HepG2 (cell line): ENCODE measurements around the gene SERPINB6. TPM values are rescaled to one million over a fixed set of nuclear protein-coding genes. Genes with fewer than 3 reads are reported as not detected.

Experiments
- ATAC-seq: fragments of 200-7000 bp; cut with Tn5 transposase; 3 replicates; pipeline ENCODE4 v1.9.1; 2020; ENCODE audit warnings: mild to moderate bottlenecking, moderate library complexity
- BruUV-seq: library from RNA; stranded (reverse); fragments of 400-500 nt; replicated peaks from 2 replicates; lab custom pipeline; 2021; lab: Mats Ljungman, UMichigan
- CTCF ChIA-PET: fragments of 300-600 bp; formaldehyde crosslinking; extraction: SDS; loops from one replicate; lab custom pipeline; 2021; ENCODE audit warnings: low total read pairs, inconsistent platforms, low intra/inter-chr PET ratio; lab: Yijun Ruan, JAX
- POLR2A ChIA-PET: fragments of 350-600 bp; sonication (Branson Sonifier 250); formaldehyde crosslinking; loops from one replicate; lab custom pipeline; 2020; ENCODE audit warnings: antibody characterized with exemption, inconsistent platforms; lab: Yijun Ruan, JAX
- DNase-seq: peaks from one replicate; pipeline ENCODE4 v3.0.0-alpha.2; 2015; ENCODE audit warnings: low spot score
- FAIRE-seq: peaks from 3 replicates; lab custom pipeline; 2011; peaks lifted over from hg19 to GRCh38; lab: Jason Lieb, UNC
- H2AFZ ChIP-seq: one replicate; pipeline ENCODE4 v1.6.1; 2011; ENCODE audit warnings: low read length, inconsistent platforms
- H3K27ac ChIP-seq: fragments of 300-600 bp; 3 replicates; pipeline ENCODE4 v1.8.0; 2011; ENCODE audit warnings: mixed run types, mild to moderate bottlenecking, mixed read lengths, low read length, inconsistent platforms; ENCODE audit not compliant: insufficient read depth; ENCODE audit errors: extremely low read length
- H3K27me3 ChIP-seq, 2 experiments: fragments of 200-600 bp in 1 of 2; 2 replicates in 1 of 2; 3 replicates in 1 of 2; pipeline versions ENCODE4 v1.6.0 to v1.8.0; 2011; ENCODE audit warnings: low read length in 2 of 2, mild to moderate bottlenecking in 2 of 2, moderate library complexity in 2 of 2, inconsistent platforms in 1 of 2; ENCODE audit not compliant: insufficient read depth in 2 of 2, control insufficient read depth in 1 of 2
- H3K36me3 ChIP-seq, 2 experiments: fragments of 200-600 bp in 1 of 2; replicated peaks in 1 of 2; 2 replicates in 1 of 2; 3 replicates in 1 of 2; pipeline versions ENCODE4 v1.5.1 to v1.8.0; 2011; ENCODE audit warnings: low read length in 2 of 2, inconsistent platforms in 1 of 2; ENCODE audit not compliant: insufficient read depth in 2 of 2, control insufficient read depth in 1 of 2
- H3K4me1 ChIP-seq: 2 replicates; pipeline ENCODE4 v1.5.1; 2012; ENCODE audit warnings: low read length, inconsistent platforms; ENCODE audit not compliant: insufficient read depth
- H3K4me2 ChIP-seq: 2 replicates; pipeline ENCODE4 v1.6.0; 2011; ENCODE audit warnings: low read depth, low read length, inconsistent platforms
- H3K4me3 ChIP-seq, 3 experiments: fragments of 200-600 bp in 1 of 3; sonication (generic), shearing (Covaris generic) in 1 of 3; replicated peaks in 1 of 3; 2 replicates each; pipeline ENCODE4 v1.5.1; 2011 to 2016; ENCODE audit warnings: low read length in 3 of 3, inconsistent platforms in 2 of 3, low read depth in 2 of 3, mild to moderate bottlenecking in 2 of 3, control low read depth in 1 of 3, mixed read lengths in 1 of 3; ENCODE audit not compliant: insufficient read depth in 1 of 3
- H3K79me2 ChIP-seq: one replicate; pipeline ENCODE4 v1.6.1; 2011; ENCODE audit warnings: low read length, inconsistent platforms; ENCODE audit not compliant: insufficient read depth
- H3K9ac ChIP-seq: 2 replicates; pipeline ENCODE4 v1.6.0; 2011; ENCODE audit warnings: mild to moderate bottlenecking, low read depth, low read length, inconsistent platforms; ENCODE audit not compliant: insufficient read depth
- H3K9me3 ChIP-seq: 2 replicates; pipeline ENCODE4 v1.5.1; 2012; ENCODE audit warnings: mild to moderate bottlenecking, low read length
- H4K20me1 ChIP-seq: 2 replicates; pipeline ENCODE4 v1.6.0; 2011; ENCODE audit warnings: inconsistent platforms, mild to moderate bottlenecking, low read length, moderate library complexity; ENCODE audit not compliant: insufficient read depth
- E2F5 ChIP-seq: sonication (generic); formaldehyde crosslinking; conservative IDR thresholded peaks from 2 replicates; pipeline ENCODE4 v1.4.0; 2020; ENCODE audit warnings: missing genetic modification reagents
- GPN1 ChIP-seq: sonication (generic); formaldehyde crosslinking; IDR thresholded peaks from 2 replicates; pipeline ENCODE4 v1.5.1; 2020; ENCODE audit warnings: missing genetic modification reagents, borderline replicate concordance
- GTF3A ChIP-seq: sonication (generic); formaldehyde crosslinking; conservative IDR thresholded peaks from 2 replicates; pipeline ENCODE4 v1.4.0; 2020; ENCODE audit warnings: mild to moderate bottlenecking, missing genetic modification reagents
- ISL2 ChIP-seq: sonication (generic); formaldehyde crosslinking; IDR thresholded peaks from 2 replicates; pipeline ENCODE4 v1.5.0; 2020; ENCODE audit warnings: missing genetic modification reagents
- KMT2B ChIP-seq: IDR thresholded peaks from 2 replicates; pipeline ENCODE4 v1.6.1; 2016; ENCODE audit warnings: missing genetic modification reagents, missing compliant biosample characterization
- POLR2AphosphoS2 ChIP-seq: IDR thresholded peaks from 2 replicates; pipeline ENCODE4 v1.6.1; 2011; ENCODE audit warnings: low read depth, low read length, improper control_type of control experiment
- TCF7L2 ChIP-seq: IDR thresholded peaks from 2 replicates; pipeline ENCODE4 v1.6.1; 2011; ENCODE audit warnings: mild to moderate bottlenecking, low read depth, low read length, moderate library complexity
- TFE3 ChIP-seq: IDR thresholded peaks from 2 replicates; pipeline ENCODE4 v1.6.1; 2016
- TRIM24 ChIP-seq: sonication (generic); formaldehyde crosslinking; IDR thresholded peaks from 2 replicates; pipeline ENCODE4 v1.8.0; 2022; ENCODE audit warnings: mild to moderate bottlenecking, missing genetic modification reagents
- ZBTB38 ChIP-seq: sonication (generic); formaldehyde crosslinking; IDR thresholded peaks from 2 replicates; pipeline ENCODE4 v1.5.1; 2020; ENCODE audit warnings: mild to moderate bottlenecking, missing genetic modification reagents
- ZNF230 ChIP-seq: sonication (generic); formaldehyde crosslinking; IDR thresholded peaks from 2 replicates; pipeline ENCODE4 v1.4.0; 2020; ENCODE audit warnings: mild to moderate bottlenecking, missing genetic modification reagents
- ZNF891 ChIP-seq: sonication (generic); formaldehyde crosslinking; IDR thresholded peaks from 2 replicates; pipeline ENCODE4 v1.5.0; 2020; ENCODE audit warnings: mild to moderate bottlenecking, missing genetic modification reagents
- WGBS: methylation state at CpG from one replicate; pipeline ENCODE4 v1.1.6; 2017; ENCODE audit warnings: low lambda C conversion rate; 5-methylcytosine and 5-hydroxymethylcytosine counted together
- in situ Hi-C: cut with HindIII; loops from 2 replicates; pipeline ENCODE4 v1.10.0; 2017; ENCODE audit warnings: low pct_unique_long_range_greater_than_20kb; ENCODE audit not compliant: extremely low pct_ligation_motif_present
- intact Hi-C: fragments of 100-400 bp; cut with micrococcal nuclease; formaldehyde crosslinking; loops from one replicate; pipeline ENCODE4 v1.10.0; 2022; ENCODE audit not compliant: unreplicated experiment
- polyA plus RNA-seq, 8 experiments: library from polyadenylated mRNA; depleted of rRNA in 3 of 8; stranded (reverse) in 7 of 8; unstranded in 1 of 8; fragments of >200 nt; fragmentation: Illumina TruSeq in 4 of 8; extraction: Trizol in 4 of 8; gene quantifications; 2 replicates each; pipeline versions ENCODE4 v1.2.1 to v1.2.3, GENCODE V29; 2011 to 2016; ENCODE audit warnings: low read depth in 4 of 8, missing spikeins in 1 of 8, mixed read lengths in 1 of 8; ENCODE audit not compliant: insufficient read depth in 1 of 8
- total RNA-seq, 5 experiments: library from RNA; depleted of rRNA; stranded (reverse); fragments of >200 nt; fragmentation: Illumina TruSeq; extraction: Trizol; gene quantifications; 2 replicates each; pipeline ENCODE4 v1.2.3, GENCODE V29; 2016; ENCODE audit warnings: low read depth in 1 of 5

The SERPINB6 gene
- total and polyA plus RNA-seq, 2 of the 13 experiments (the other 11 are each of a cell fraction or from before 2014, with no cell fraction given) = 38.2 to 61.3 TPM

- FAIRE-seq (no peak), ATAC-seq (no peak), DNase-seq (no peak)
- Histone ChIP-seq H3K79me2 (no peaks in the 10 kb centered on the region), H3K4me2 (no peak overlapping the region), H3K36me3 (no peaks in the 10 kb centered on the region), H4K20me1 (no peaks in the 10 kb centered on the region), H3K27ac (no peak overlapping the region), H2AFZ (no peak overlapping the region), H3K4me1 (peaks cover 23% of the 10 kb centered on the region), H3K4me3 (no peak overlapping the region)
- WGBS = 28% methylated on average over 4 of the region's 4 CpGs
- BruUV-seq = no TSS peak
- intact Hi-C loops = no loop called here
- POLR2A ChIA-PET = no interaction called here
- in situ Hi-C loops = no loop called here
- CTCF ChIA-PET = no interaction called here
- TF ChIP-seq GTF3A = no peak
- TF ChIP-seq TFE3 = no peak
- TF ChIP-seq POLR2AphosphoS2 = no peak
- TF ChIP-seq TRIM24 (CRISPR knock-in tag) = no peak
- no peak for TF ChIP-seq ZNF230 (CRISPR knock-in tag)
- TF ChIP-seq ZNF891 (CRISPR knock-in tag) = no peak
- no peak for TF ChIP-seq E2F5
- TF ChIP-seq ISL2 (CRISPR knock-in tag) = no peak
- TF ChIP-seq ZBTB38 = no peak
- no peak for TF ChIP-seq KMT2B (CRISPR knock-in tag)
- TF ChIP-seq GPN1 = no peak
- TF ChIP-seq TCF7L2 = no peak
- TF ChIP-seq, all 625 proteins: peak for 0
- Histone ChIP-seq H3K9me3 (no peaks in the 10 kb centered on the region), H3K9ac (no peak overlapping the region), H3K27me3 (peaks cover 0 to 35% of the 10 kb centered on the region in 2 experiments; a peak in 3 of 5 replicates)
Measured at GRCh38 chr6:2919401-2919800, 52.0 kb downstream of the SERPINB6 start.
